Activated T-helper 1 cell treated with anti-CD3 and anti-CD28 coated beads, Interleukin-2, amount 50 U/mL, for 16 hours (primary cell): ENCODE measurements around the gene ZNFX1.

Experiments
- DNase-seq, 2 donors: peaks; one replicate each; pipeline ENCODE4 v3.0.0-alpha.2; 2020; ENCODE audit warnings: low read depth in 1 of 2, low spot score in 1 of 2

ZNFX1 gene

DNA sequence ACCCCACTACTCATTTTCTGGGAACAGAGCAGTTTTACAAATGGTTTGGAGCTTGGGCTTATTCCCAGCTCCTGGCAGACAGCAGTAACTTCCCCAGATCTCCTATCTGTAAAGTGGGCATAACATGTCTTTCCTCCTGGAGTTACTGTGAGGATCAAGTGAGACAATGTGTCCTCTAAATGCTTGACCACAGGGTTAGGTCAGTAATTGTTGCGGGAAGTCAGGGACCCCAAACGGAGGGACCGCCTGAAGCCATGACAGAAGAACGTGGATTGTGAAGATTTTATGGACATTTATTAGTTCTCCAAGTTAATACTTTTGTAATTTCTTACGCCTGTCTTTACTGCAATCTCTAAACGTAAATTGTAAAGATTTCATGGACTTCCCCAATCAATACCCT is 15.3 kb upstream of the ZNFX1 start:
- DNase-seq, result no peak

DNA sequence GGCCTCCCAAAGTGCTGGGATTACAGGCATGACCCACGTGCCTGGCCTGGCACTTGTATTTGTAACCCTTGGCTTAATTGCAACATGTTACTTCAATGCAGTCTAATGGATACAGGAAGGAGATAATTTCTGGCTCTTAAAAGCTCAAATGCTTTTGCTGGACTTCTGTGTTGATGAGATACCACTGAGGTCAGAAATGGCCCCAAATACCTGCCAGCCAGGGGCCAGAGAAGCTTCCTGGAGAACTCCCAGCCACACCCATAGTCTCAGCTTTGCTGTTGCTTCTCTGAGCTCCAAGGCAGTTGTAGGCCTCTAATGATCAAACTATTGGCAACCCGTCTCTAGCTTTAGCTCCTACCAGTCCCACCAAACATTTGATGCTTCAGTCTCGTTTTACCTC is 14.2 kb upstream of the ZNFX1 start:
- no peak for DNase-seq

DNA sequence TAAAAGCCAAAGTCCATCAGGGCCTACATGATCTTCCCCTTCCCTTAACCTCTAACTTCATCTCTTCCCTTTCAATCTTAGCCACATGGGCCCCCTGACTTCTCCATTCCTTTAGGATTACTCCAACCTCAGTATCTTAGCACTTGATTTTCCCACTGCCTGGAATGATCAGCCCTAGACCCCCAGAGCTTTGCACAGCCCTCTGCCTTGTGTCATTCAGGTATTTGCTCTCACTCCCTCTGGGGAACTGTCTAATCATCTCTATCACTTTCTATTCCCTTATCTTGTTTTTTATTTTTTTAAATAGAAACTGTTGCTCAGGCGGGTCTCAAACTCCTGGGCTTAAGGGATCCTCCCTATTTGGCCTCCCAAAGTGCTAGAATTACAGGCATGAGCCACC is 13.3 kb upstream of the ZNFX1 start:
- DNase-seq, result no peak

- DNase-seq, result no peak
These were observed 12.8 kb upstream of the ZNFX1 start for GRCh38 chr20:49290608-49291191.

DNA sequence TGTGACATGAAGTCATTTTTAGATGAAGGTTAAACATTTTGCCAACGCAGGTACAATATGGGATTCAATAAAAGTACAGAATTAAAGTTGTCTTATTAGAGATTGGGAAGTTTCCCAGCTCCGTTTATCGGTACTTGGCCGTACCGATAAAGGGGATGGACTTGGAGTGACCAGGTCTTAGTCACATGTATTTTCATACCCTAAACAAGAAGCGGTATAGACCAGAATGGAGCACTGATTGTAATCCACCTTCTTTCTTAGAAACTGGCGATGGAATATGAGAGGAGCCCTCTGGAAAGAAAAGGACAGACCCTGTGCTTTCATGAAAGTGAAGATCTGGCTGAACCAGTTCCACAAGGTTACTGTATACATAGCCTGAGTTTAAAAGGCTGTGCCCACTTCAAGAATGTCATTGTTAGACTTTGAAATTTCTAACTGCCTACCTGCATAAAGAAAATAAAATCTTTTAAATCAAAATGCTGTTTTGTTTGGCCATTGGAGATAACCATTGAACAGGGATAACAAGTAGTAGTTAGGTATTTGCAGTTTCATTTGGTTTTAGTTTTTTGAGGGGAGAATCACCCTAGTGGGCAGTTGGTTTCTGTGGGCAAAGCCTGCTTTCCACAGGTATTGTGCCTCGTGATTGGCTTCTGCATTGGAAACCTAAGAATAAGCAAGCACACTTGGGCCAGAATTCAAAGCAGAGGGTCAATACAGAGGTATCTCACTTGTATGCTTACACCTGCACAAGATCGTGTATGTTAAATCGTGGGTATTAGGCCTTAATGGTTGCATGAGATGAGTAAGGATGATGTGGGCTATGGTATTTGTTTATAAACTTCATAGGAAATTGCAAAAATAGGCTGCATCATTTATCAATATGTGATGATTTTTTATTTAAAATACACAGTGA is 11.2 kb upstream of the ZNFX1 start:
- DNase-seq, result no peak

- DNase-seq, result no peak
These were observed 10.4 kb upstream of the ZNFX1 start for GRCh38 chr20:49288250-49288751.

GRCh38 chr20:49287555-49288249 is 9.8 kb upstream of the ZNFX1 start:
- no peak for DNase-seq

DNA sequence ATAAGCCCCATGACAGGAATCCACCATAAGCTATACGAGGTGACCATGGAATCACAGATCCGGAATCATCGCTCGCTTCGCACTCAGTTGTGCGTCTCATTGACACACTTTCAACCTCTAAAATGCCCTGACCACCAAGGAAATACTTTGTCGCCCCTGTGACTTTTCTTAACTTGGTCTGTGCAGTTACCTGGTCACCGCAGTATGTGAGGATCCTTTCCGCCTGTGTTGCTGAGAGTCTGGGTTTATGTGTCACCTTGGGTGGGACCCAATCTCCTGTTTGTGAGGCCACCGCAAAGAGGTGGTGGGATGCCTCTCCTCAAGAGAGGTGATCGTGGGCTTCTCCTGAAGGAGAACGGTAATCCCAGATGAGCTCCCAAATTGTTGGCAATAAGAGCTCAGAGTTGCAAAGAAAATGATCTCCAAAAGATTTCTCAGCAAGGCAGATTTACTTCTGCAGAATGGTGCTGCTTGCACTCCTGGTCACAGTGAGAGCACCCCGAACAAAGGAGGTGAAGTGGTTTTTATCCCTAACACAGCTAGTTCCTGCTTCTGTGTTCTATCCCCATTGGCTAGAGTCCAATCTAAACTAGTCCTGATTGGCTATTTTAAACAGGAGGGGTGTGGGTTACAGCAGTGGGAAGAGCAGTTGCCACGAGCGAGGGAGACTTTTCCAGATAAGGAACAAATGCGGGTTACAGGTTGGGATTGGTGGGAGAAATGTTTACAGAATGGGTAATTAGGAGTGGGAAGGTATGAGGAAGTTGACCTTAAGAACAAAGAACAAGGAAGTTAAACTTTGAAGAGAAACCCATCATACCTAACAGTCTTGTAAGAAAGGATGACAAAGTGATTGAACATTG is 9.1 kb upstream of the ZNFX1 start:
- no peak for DNase-seq

DNA sequence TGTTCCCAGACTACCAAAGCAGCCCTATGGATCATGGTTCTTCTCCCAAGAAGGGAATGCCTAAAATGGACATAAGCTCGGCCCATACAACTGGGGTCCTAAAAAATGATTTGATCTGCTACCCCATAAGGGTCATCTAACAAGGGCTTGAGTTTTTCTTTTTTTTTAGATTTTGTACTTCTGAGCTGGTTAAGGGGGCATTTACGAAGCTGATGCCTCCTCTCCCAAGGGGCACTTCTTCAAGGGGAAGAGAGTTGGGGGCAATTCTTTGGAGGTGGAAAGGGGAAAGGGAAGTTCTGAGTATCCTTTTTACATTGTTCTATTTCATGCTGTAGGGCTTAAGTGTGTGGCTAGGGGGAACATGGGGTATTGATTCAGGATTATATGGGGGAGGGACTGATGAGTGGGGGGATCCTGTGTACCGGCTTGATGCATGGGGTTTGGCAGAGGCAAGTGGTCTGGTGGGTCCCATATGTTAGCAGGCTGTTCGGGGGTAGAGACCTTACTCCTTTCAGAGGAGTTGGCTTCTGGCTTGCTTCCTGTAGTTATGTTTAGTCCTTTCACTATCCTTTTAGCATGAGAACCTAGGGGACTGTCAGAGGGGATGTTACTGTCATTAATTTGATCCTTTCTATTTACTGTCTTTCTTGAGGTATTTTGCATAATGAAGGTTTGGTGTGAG is 8.1 kb upstream of the ZNFX1 start:
- DNase-seq, result no peak

DNA sequence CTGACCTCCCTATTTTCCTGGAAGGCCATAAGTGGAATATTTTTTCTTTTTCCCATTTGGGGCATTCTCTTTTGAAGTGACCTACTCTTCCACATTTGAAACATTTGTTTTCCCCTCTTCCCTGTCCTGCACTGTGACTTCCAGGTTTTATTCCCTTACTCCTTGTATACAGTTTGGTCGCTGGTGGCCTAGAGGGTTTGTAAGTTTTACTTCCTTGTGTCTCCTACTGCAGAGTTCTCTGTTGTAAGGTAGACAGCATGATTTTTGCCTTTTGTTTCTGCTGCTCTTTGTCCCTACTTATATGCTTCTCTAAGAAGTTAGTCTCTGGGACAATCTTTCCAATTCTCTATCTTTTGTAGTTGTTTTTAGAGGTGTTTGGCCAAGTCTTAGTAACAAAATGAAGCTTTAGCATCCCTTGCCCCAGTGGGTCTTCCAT is 7.4 kb upstream of the ZNFX1 start:
- no peak for DNase-seq

DNA sequence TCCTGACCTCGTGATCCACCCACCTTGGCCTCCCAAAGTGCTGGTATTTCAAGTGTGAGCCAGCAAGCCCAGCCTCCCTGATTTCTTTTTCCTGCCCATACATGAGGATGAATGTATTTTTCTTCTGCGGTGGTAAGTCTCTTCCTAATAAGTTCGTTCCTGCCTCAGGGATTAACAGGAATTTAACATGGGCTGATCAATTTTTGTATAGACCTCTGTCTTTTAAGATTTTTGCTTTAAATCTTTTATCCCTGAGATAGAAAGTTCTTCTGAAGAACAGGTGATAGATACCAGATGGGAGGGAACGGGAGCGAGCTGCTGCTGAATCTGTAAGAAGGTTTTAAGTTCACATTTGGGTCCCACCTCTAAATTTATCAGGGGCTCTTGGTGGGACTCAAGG is 7.0 kb upstream of the ZNFX1 start:
- no peak for DNase-seq

- DNase-seq, result no peak
These were observed 6.1 kb upstream of the ZNFX1 start for GRCh38 chr20:49283703-49284625.

DNA sequence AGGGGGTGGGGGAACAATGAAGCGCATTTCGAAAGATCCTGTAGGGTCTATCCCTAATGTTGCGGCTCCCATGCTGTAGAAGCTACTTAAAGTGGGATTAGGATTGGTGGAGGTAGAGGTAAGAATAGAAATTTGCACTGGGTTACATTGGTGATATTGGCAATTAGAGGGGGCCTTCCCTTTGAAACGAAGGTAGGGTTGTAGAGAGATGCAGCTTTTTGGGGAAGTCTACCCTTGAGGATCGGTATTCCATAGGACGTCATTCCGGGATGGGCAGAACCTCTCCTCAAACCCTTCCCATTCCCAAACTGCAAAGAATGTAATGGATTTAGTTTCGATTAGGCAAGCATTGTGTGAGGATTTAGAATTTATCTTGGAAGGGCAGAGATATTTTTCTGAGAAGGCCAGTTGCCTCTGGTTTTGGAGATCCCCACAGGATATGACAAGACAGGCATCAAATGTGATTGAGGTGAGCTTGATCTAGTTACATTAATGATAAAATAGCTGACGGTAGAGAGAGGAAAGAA is 5.4 kb upstream of the ZNFX1 start:
- no peak for DNase-seq

GRCh38 chr20:49282584-49283171 is 4.8 kb upstream of the ZNFX1 start:
- DNase-seq, result no peak

DNA sequence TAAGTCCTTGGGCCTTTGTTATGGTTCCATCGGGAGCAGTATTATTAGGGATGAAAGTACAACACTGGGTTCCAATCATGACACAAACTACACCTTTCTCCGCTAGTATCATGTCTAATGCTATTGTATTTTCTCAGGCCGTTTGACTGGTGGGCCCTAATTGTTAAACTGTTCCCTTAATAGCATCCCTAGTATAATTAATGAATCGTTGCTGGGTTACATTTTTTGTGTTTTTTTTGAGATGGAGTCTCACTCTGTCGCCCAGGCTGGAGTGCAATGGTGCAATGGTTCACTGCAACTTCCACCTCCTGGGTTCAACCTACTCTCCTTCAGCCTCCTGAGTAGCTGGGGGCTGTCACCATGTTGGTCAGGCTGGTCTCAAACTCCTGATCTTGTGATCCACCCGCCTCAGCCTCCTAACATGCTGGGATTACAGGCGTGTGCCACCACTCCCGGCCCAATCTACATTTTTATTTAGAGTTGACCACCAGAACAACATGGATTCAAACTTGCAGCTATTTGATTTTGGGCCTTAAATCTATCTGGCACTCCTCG is 4.1 kb upstream of the ZNFX1 start:
- no peak for DNase-seq

- no peak for DNase-seq
These were observed 3.4 kb upstream of the ZNFX1 start for GRCh38 chr20:49281059-49281912.

DNA sequence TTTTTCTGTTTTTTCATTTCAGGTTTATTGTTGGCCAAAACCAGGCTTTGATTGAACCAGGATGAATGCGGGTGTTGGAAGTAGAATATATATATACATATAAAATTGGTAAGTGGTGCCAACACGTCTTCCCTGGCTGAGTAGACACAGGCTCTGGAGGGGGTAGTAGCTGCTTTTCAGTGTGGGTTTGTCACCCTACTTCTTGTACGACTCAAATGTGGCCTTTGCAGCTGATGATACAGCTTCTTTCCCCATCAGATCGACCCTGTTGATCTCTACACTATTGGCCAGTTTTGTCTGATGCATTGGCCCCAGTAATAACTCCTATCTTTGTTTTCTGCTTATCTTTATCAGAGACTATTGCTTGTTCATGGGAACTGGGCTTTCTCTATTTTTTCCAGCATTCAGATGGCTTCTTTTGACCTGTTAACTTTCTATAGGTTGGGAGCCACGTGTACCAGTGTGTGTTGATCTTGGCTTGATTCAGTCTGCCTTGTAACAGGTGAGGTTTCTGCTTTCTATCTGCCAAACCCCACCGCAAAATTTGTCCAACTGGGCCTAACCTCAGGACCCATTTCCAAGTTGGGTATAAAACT is 2.7 kb upstream of the ZNFX1 start:
- DNase-seq, result no peak
